HEK293T (cell line): ENCODE data around the gene IL22RA1.

Source experiments
- FOXA1 ChIP-seq: fragments of 450-650 bp; IDR thresholded peaks from 2 replicates; pipeline ENCODE4 v1.6.1; 2016; ENCODE audit warnings: mild to moderate bottlenecking
- FOXK2 ChIP-seq: fragments of 450-650 bp; IDR thresholded peaks from 2 replicates; pipeline ENCODE4 v1.6.1; 2016; ENCODE audit warnings: mild to moderate bottlenecking
- HDGF ChIP-seq: fragments of 450-650 bp; IDR thresholded peaks from 2 replicates; pipeline ENCODE4 v1.6.1; 2017; ENCODE audit warnings: antibody characterized with exemption, borderline replicate concordance
- SUZ12 ChIP-seq: fragments of 450-650 bp; IDR thresholded peaks from 2 replicates; pipeline ENCODE4 v1.6.1; 2016; ENCODE audit warnings: mild to moderate bottlenecking

DNA sequence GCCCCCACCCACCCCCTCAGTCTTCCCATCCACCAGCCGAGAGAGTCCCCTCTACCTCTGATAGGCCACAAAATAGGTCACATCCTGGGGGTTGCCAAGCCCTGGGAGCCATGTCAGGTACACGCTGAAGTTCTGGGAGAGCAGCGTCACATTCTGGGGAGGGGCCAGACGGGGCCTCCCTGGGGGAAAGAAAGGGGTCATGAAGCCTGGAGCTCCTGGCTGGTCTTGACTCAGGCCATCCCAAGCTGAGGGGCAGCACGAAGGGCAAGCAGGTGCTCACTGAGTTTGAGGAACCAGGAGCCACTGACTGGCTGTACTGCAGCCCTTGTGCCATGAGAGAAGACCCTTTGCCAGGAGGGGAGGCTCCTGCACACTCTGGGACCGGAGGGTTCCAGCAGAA lies 37.7 kb upstream of the IL22RA1 start:
- TF ChIP-seq SUZ12 (no peak), FOXK2 (no peak), FOXA1 (no peak), HDGF (no peak)
